Progenitor cell of endocrine pancreas (in vitro differentiated cells): ENCODE measurements around the gene SPATS2. TPM values are rescaled to one million over a fixed set of nuclear protein-coding genes. Genes with fewer than 3 reads are reported as not detected.
A peak's percentile ranks its signal among the peaks of the same experiment; 100 is the strongest.

Experiments used
- DNase-seq: peaks from one replicate; pipeline ENCODE4 v3.0.0; 2021; ENCODE audit warnings: low spot score; ENCODE audit not compliant: unreplicated experiment
- H3K27ac Mint-ChIP-seq: 2 replicates; pipeline ENCODE4 v1.8.0; 2021; ENCODE audit warnings: mild to moderate bottlenecking, moderate library complexity, mixed read lengths
- H3K27me3 Mint-ChIP-seq: 2 replicates; pipeline ENCODE4 v1.8.0; 2021; ENCODE audit warnings: mixed read lengths
- H3K36me3 Mint-ChIP-seq: 2 replicates; pipeline ENCODE4 v1.8.0; 2022; ENCODE audit warnings: mixed read lengths; ENCODE audit not compliant: insufficient read depth
- H3K4me1 Mint-ChIP-seq: 2 replicates; pipeline ENCODE4 v1.8.0; 2021; ENCODE audit warnings: low read depth, mixed read lengths
- H3K4me3 Mint-ChIP-seq: 2 replicates; pipeline ENCODE4 v1.8.0; 2021; ENCODE audit warnings: low read depth, mild to moderate bottlenecking, moderate library complexity, mixed read lengths
- H3K9me3 Mint-ChIP-seq: 2 replicates; pipeline ENCODE4 v1.8.0; 2021; ENCODE audit warnings: low read depth, mixed read lengths
- CTCF ChIP-seq: fragments of 200-600 bp; sonication (generic); IDR thresholded peaks from one replicate; pipeline ENCODE4 v1.5.0; 2021; ENCODE audit warnings: antibody characterized with exemption, mild to moderate bottlenecking; ENCODE audit not compliant: unreplicated experiment
- total RNA-seq: library from RNA; stranded (reverse); gene quantifications from 2 replicates; pipeline ENCODE4 v1.2.1, GENCODE V29; 2021

SPATS2 gene
- total RNA-seq, 1 donor from 2014 or later = 84.4 TPM

GRCh38 chr12:49362077-49362476, 5.2 kb upstream of the SPATS2 start:
- no peaks in the 10 kb centered on the region for H3K27me3 Mint-ChIP-seq
- no peak overlapping the region for H3K27ac Mint-ChIP-seq
- H3K36me3 Mint-ChIP-seq = no peaks in the 10 kb centered on the region
- no peak for DNase-seq
- no peak for TF ChIP-seq CTCF
- no peak overlapping the region for H3K4me3 Mint-ChIP-seq
- peaks cover 10% of the 10 kb centered on the region for H3K4me1 Mint-ChIP-seq
- no peaks in the 10 kb centered on the region for H3K9me3 Mint-ChIP-seq

- no peak overlapping the region for H3K4me3 Mint-ChIP-seq
- H3K9me3 Mint-ChIP-seq = no peaks in the 10 kb centered on the region
These were observed 2.3 kb upstream of the SPATS2 start for GRCh38 chr12:49364989-49365388.

GRCh38 chr12:49365542-49365941, 1.7 kb upstream of the SPATS2 start:
- H3K27ac Mint-ChIP-seq = no peak overlapping the region
- no peak for TF ChIP-seq CTCF
- H3K36me3 Mint-ChIP-seq = peaks cover 2% of the 10 kb centered on the region
- peak overlapping the region; percentile 29 for H3K4me3 Mint-ChIP-seq
- no peaks in the 10 kb centered on the region for H3K9me3 Mint-ChIP-seq
- no peaks in the 10 kb centered on the region for H3K27me3 Mint-ChIP-seq
- no peak for DNase-seq
- peaks cover 18% of the 10 kb centered on the region for H3K4me1 Mint-ChIP-seq

More at GRCh38 chr12:49364989-49365388, 2.3 kb upstream of the SPATS2 start:
- H3K27ac Mint-ChIP-seq = no peak overlapping the region
- no peak for DNase-seq
- H3K4me1 Mint-ChIP-seq = peaks cover 16% of the 10 kb centered on the region
- H3K36me3 Mint-ChIP-seq = peaks cover 2% of the 10 kb centered on the region
- H3K27me3 Mint-ChIP-seq = no peaks in the 10 kb centered on the region
- no peak for TF ChIP-seq CTCF

GRCh38 chr12:49366096-49366651, 1.1 kb upstream of the SPATS2 start:
- no peak for TF ChIP-seq CTCF
- DNase-seq = no peak
- Mint-ChIP-seq H3K4me1 (peaks cover 21% of the 10 kb centered on the region), H3K36me3 (peaks cover 3% of the 10 kb centered on the region), H3K27me3 (no peaks in the 10 kb centered on the region), H3K27ac (peak overlapping the region; percentile 95), H3K4me3 (peak overlapping the region; percentile 89), H3K9me3 (no peaks in the 10 kb centered on the region)

GRCh38 chr12:49366652-49367380, 446 bp upstream of the SPATS2 start:
- peak; percentile 98 for DNase-seq
- Mint-ChIP-seq H3K9me3 (no peaks in the 10 kb centered on the region), H3K27ac (peak overlapping the region; percentile 95), H3K4me3 (peak overlapping the region; percentile 89), H3K4me1 (peaks cover 25% of the 10 kb centered on the region), H3K36me3 (peaks cover 7% of the 10 kb centered on the region), H3K27me3 (no peaks in the 10 kb centered on the region)
- peak; percentile 32 for TF ChIP-seq CTCF
